NCI-H187 treated with DMSO at 0.1 percent for 48 hours (cell line): ENCODE data around the gene GPATCH11.

Source experiments
- DNase-seq: peaks from one replicate; lab custom pipeline; 2025; lab: John Stamatoyannopoulos, UW

The GPATCH11 gene

GRCh38 chr2:37083873-37084794, at the start of gene GPATCH11, which contains the start of gene HEATR5B:
Gene GPATCH11, plus strand, starts transcription at chr2:37084518. Its CDS starts 3,864 bp downstream, at chr2:37088382.
Gene HEATR5B, minus strand, starts transcription at chr2:37084372. Its CDS starts 958 bp downstream, at chr2:37083414.
- peak; percentile 98 for DNase-seq

- no peak for DNase-seq
These were observed 46.5 kb upstream of the GPATCH11 start for GRCh38 chr2:37037771-37038170.

- no peak for DNase-seq
These were observed 44.7 kb upstream of the GPATCH11 start for GRCh38 chr2:37039580-37039979.

GRCh38 chr2:37052600-37053332, 31.6 kb upstream of the GPATCH11 start:
- DNase-seq: no peak

GRCh38 chr2:37059841-37060240, 24.5 kb upstream of the GPATCH11 start:
- DNase-seq: no peak

- no peak for DNase-seq
These were observed 23.9 kb upstream of the GPATCH11 start for GRCh38 chr2:37060446-37060845.

- DNase-seq: no peak
These were observed 23.2 kb upstream of the GPATCH11 start for GRCh38 chr2:37061013-37061711.

- DNase-seq: no peak
These were observed 22.5 kb upstream of the GPATCH11 start for GRCh38 chr2:37061776-37062175.

- no peak for DNase-seq
These were observed 15.6 kb upstream of the GPATCH11 start for GRCh38 chr2:37068686-37069085.

- DNase-seq: no peak
These were observed 13.4 kb upstream of the GPATCH11 start for GRCh38 chr2:37070931-37071330.

GRCh38 chr2:37080266-37080665, 4.1 kb upstream of the GPATCH11 start:
- DNase-seq: no peak

GRCh38 chr2:37080689-37081088, 3.6 kb upstream of the GPATCH11 start:
- DNase-seq: no peak

- no peak for DNase-seq
These were observed 479 bp downstream of the GPATCH11 start for GRCh38 chr2:37084797-37085196.

GRCh38 chr2:37085731-37086147, 1.4 kb downstream of the GPATCH11 start:
- no peak for DNase-seq

GRCh38 chr2:37090019-37090477, 5.7 kb downstream of the GPATCH11 start:
- no peak for DNase-seq

GRCh38 chr2:37091873-37092272, 7.6 kb downstream of the GPATCH11 start:
- DNase-seq: no peak

GRCh38 chr2:37096568-37096967, 12.2 kb downstream of the GPATCH11 start:
- DNase-seq: no peak

- DNase-seq: no peak
These were observed 14.2 kb downstream of the GPATCH11 start for GRCh38 chr2:37098416-37099118.

GRCh38 chr2:37100054-37100453, 15.7 kb downstream of the GPATCH11 start:
- no peak for DNase-seq

- no peak for DNase-seq
These were observed 18.3 kb downstream of the GPATCH11 start for GRCh38 chr2:37102588-37102987.

GRCh38 chr2:37104178-37104577, 19.9 kb downstream of the GPATCH11 start:
- no peak for DNase-seq

GRCh38 chr2:37105150-37105549, 20.8 kb downstream of the GPATCH11 start:
- DNase-seq: no peak
